HepG2 (cell line): ENCODE measurements around the gene TLK2. TPM values are rescaled to one million over a fixed set of nuclear protein-coding genes. Genes with fewer than 3 reads are reported as not detected.

Experiments used
- AKAP8 ChIP-seq: sonication (generic); formaldehyde crosslinking; IDR thresholded peaks from 2 replicates; pipeline ENCODE4 v1.5.1; 2020; ENCODE audit warnings: mild to moderate bottlenecking, missing genetic modification reagents
- ARID3A ChIP-seq: IDR thresholded peaks from 2 replicates; pipeline ENCODE4 v1.6.1; 2012; ENCODE audit warnings: low read depth, low read length, improper control_type of control experiment
- CEBPB ChIP-seq: IDR thresholded peaks from 2 replicates; pipeline ENCODE4 v1.6.1; 2011; ENCODE audit warnings: low read depth, low read length, improper control_type of control experiment, borderline replicate concordance
- EED ChIP-seq: sonication (generic); formaldehyde crosslinking; IDR thresholded peaks from 2 replicates; pipeline ENCODE4 v1.5.0; 2020; ENCODE audit warnings: mild to moderate bottlenecking, missing genetic modification reagents
- HHEX ChIP-seq: IDR thresholded peaks from 2 replicates; pipeline ENCODE4 v1.6.1; 2016; ENCODE audit warnings: control low read depth
- IRF1 ChIP-seq: sonication (generic); formaldehyde crosslinking; IDR thresholded peaks from 2 replicates; pipeline ENCODE4 v1.4.0; 2020; ENCODE audit warnings: low read depth, mild to moderate bottlenecking, missing genetic modification reagents
- MAFG ChIP-seq: sonication (generic); formaldehyde crosslinking; IDR thresholded peaks from 2 replicates; pipeline ENCODE4 v1.5.1; 2020; ENCODE audit warnings: mild to moderate bottlenecking, missing genetic modification reagents
- MBNL3 ChIP-seq: fragments of 250-450 bp; sonication (Bioruptor Pico); conservative IDR thresholded peaks from 2 replicates; pipeline ENCODE4 v1.8.0; 2022; ENCODE audit warnings: mild to moderate bottlenecking, inconsistent platforms
- MXD4 ChIP-seq: IDR thresholded peaks from 2 replicates; pipeline ENCODE4 v1.6.1; 2016; ENCODE audit warnings: mild to moderate bottlenecking, missing biosample characterization, missing genetic modification reagents
- NRL ChIP-seq: sonication (generic); formaldehyde crosslinking; IDR thresholded peaks from 2 replicates; pipeline ENCODE4 v1.5.0; 2020; ENCODE audit warnings: missing genetic modification reagents, mild to moderate bottlenecking, moderate library complexity, borderline replicate concordance
- REXO4 ChIP-seq: sonication (generic); formaldehyde crosslinking; IDR thresholded peaks from 2 replicates; pipeline ENCODE4 v1.8.0; 2022; ENCODE audit warnings: missing genetic modification reagents, mild to moderate bottlenecking, borderline replicate concordance
- SALL2 ChIP-seq: sonication (generic); formaldehyde crosslinking; IDR thresholded peaks from 2 replicates; pipeline ENCODE4 v1.8.1; 2023; ENCODE audit warnings: mild to moderate bottlenecking, missing genetic modification reagents, inconsistent platforms
- SIX4 ChIP-seq: sonication (generic); formaldehyde crosslinking; IDR thresholded peaks from 2 replicates; pipeline ENCODE4 v1.4.0; 2020; ENCODE audit warnings: missing genetic modification reagents
- SMARCE1 ChIP-seq: fragments of 450-650 bp; IDR thresholded peaks from 2 replicates; pipeline ENCODE4 v1.6.1; 2017; ENCODE audit warnings: borderline replicate concordance
- SRY ChIP-seq: sonication (generic); formaldehyde crosslinking; IDR thresholded peaks from 2 replicates; pipeline ENCODE4 v1.8.0; 2022; ENCODE audit warnings: mild to moderate bottlenecking, missing genetic modification reagents
- YEATS4 ChIP-seq: sonication (generic); formaldehyde crosslinking; IDR thresholded peaks from 2 replicates; pipeline ENCODE4 v1.4.0; 2020; ENCODE audit warnings: missing genetic modification reagents, borderline replicate concordance
- ZBTB7B ChIP-seq: sonication (generic); formaldehyde crosslinking; IDR thresholded peaks from 2 replicates; pipeline ENCODE4 v1.4.0; 2020; ENCODE audit warnings: missing genetic modification reagents
- ZFYVE20 ChIP-seq: sonication (generic); formaldehyde crosslinking; IDR thresholded peaks from 2 replicates; pipeline ENCODE4 v1.8.0; 2023; ENCODE audit warnings: low read depth, mild to moderate bottlenecking, moderate library complexity, missing genetic modification reagents, borderline replicate concordance
- ZGPAT ChIP-seq: IDR thresholded peaks from 2 replicates; pipeline ENCODE4 v1.6.1; 2016; ENCODE audit warnings: mild to moderate bottlenecking
- ZNF331 ChIP-seq: sonication (generic); formaldehyde crosslinking; IDR thresholded peaks from 2 replicates; pipeline ENCODE4 v1.4.0; 2020; ENCODE audit warnings: missing genetic modification reagents
- ZNF569 ChIP-seq: sonication (generic); formaldehyde crosslinking; IDR thresholded peaks from 2 replicates; pipeline ENCODE4 v1.5.0; 2020; ENCODE audit warnings: mild to moderate bottlenecking, missing genetic modification reagents, moderate library complexity, borderline replicate concordance
- ZNF891 ChIP-seq: sonication (generic); formaldehyde crosslinking; IDR thresholded peaks from 2 replicates; pipeline ENCODE4 v1.5.0; 2020; ENCODE audit warnings: mild to moderate bottlenecking, missing genetic modification reagents
- polyA plus RNA-seq, 8 experiments: library from polyadenylated mRNA; depleted of rRNA in 3 of 8; stranded (reverse) in 7 of 8; unstranded in 1 of 8; fragments of >200 nt; fragmentation: Illumina TruSeq in 4 of 8; extraction: Trizol in 4 of 8; gene quantifications; 2 replicates each; pipeline versions ENCODE4 v1.2.1 to v1.2.3, GENCODE V29; 2011 to 2016; ENCODE audit warnings: low read depth in 4 of 8, missing spikeins in 1 of 8, mixed read lengths in 1 of 8; ENCODE audit not compliant: insufficient read depth in 1 of 8
- total RNA-seq, 5 experiments: library from RNA; depleted of rRNA; stranded (reverse); fragments of >200 nt; fragmentation: Illumina TruSeq; extraction: Trizol; gene quantifications; 2 replicates each; pipeline ENCODE4 v1.2.3, GENCODE V29; 2016; ENCODE audit warnings: low read depth in 1 of 5
- TF ChIP-seq, protein P1 (sequence below): sonication (generic); IDR thresholded peaks from 2 replicates; pipeline ENCODE4 v1.6.1; 2016; ENCODE audit warnings: low read depth, borderline replicate concordance

TLK2 gene
- total and polyA plus RNA-seq, 2 of the 13 experiments (the other 11 are each of a cell fraction or from before 2014, with no cell fraction given): 58.7 to 60.8 TPM

DNA sequence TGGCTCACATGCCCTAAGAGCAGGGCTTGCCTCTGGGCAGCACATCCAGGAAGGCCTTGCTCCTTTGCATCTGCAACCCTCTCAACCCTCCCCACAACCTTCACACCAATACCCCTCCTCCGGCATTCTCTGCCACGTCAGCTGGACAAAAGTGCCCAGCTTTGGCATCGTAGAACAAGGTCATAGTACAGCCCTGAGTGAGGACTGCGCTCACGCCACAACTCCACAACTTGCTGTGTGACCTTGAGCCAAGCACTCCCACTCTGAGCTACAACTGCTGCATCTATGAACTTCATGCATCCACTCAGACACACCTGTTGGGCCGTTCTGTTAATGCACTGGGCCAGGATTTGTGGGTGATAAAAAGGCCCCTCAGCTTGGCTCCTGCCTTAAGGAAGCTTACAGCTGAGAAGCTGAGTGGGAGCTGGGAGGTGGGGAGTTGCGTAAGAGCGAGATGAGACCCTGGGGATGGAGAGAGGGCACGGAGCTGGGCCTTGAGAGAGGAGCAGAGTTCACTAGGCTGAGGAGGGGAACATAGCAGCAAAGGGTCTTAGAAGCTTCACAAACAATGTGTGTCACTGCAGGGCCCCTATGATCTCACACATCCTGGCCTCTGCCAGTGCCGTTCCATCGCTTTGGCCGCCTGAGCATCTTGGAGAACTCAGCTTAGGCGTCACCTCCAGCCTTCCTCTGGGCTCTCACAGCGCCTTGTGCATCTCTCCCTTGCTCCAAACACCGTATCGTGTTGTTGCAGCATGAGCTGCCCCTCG is 140.2 kb downstream of the TLK2 start (continued):
- TF ChIP-seq NRL (CRISPR knock-in tag) (peak; percentile 74; the same call in 1 of the 2 replicates), SMARCE1 (no peak), AKAP8 (CRISPR knock-in tag) (0 out of 2 replicates have a peak, but pooled peaks have one; percentile 12), ZGPAT (CRISPR knock-in tag) (0 out of 2 replicates have a peak, but pooled peaks have one; percentile 19), IRF1 (CRISPR knock-in tag) (no peak), REXO4 (CRISPR knock-in tag) (no peak), EED (CRISPR knock-in tag) (no peak), ZBTB7B (CRISPR knock-in tag) (no peak), SIX4 (CRISPR knock-in tag) (no peak), YEATS4 (CRISPR knock-in tag) (no peak), ZNF891 (CRISPR knock-in tag) (0 out of 2 replicates have a peak, but pooled peaks have one; percentile 24), MAFG (no peak), HHEX (no peak), ZNF569 (CRISPR knock-in tag) (no peak), ZNF331 (CRISPR knock-in tag) (no peak), ARID3A (no peak), MXD4 (no peak), SRY (CRISPR knock-in tag) (no peak), CEBPB (peak; percentile 82; the same call in 1 of the 2 replicates), SALL2 (CRISPR knock-in tag) (no peak), MBNL3 (CRISPR knock-in tag) (no peak), ZFYVE20 (CRISPR knock-in tag) (no peak)
- TF ChIP-seq, protein P1, sequence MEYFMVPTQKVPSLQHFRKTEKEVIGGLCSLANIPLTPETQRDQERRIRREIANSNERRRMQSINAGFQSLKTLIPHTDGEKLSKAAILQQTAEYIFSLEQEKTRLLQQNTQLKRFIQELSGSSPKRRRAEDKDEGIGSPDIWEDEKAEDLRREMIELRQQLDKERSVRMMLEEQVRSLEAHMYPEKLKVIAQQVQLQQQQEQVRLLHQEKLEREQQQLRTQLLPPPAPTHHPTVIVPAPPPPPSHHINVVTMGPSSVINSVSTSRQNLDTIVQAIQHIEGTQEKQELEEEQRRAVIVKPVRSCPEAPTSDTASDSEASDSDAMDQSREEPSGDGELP: no peak
